Measurements from ENCODE around the gene EEPD1.

EEPD1 gene

GRCh38 chr7:36263095-36263484 lies 110.0 kb downstream of the EEPD1 start:
- no peak for DNase-seq

- DNase-seq, result no peak
These were observed 111.2 kb downstream of the EEPD1 start for GRCh38 chr7:36264123-36264801.

GRCh38 chr7:36264913-36265516 lies 112.0 kb downstream of the EEPD1 start:
- no peak for DNase-seq

- DNase-seq, result no peak
These were observed 112.6 kb downstream of the EEPD1 start for GRCh38 chr7:36265680-36266079.

- DNase-seq, result no peak
These were observed 113.1 kb downstream of the EEPD1 start for GRCh38 chr7:36266190-36266589.

- DNase-seq, result no peak
These were observed 113.6 kb downstream of the EEPD1 start for GRCh38 chr7:36266683-36267082.

GRCh38 chr7:36272211-36272566 lies 119.1 kb downstream of the EEPD1 start:
- DNase-seq, result no peak

GRCh38 chr7:36272567-36273269 lies 119.7 kb downstream of the EEPD1 start:
- DNase-seq, result no peak

GRCh38 chr7:36273836-36274235 lies 120.8 kb downstream of the EEPD1 start:
- DNase-seq, result no peak

- DNase-seq, result no peak
These were observed 122.8 kb downstream of the EEPD1 start for GRCh38 chr7:36275735-36276284.

GRCh38 chr7:36276428-36277248 lies 123.6 kb downstream of the EEPD1 start:
- DNase-seq, result no peak

GRCh38 chr7:36277249-36277542 lies 124.1 kb downstream of the EEPD1 start:
- no peak for DNase-seq

GRCh38 chr7:36278069-36278619 lies 125.1 kb downstream of the EEPD1 start:
- no peak for DNase-seq

- no peak for DNase-seq
These were observed 125.6 kb downstream of the EEPD1 start for GRCh38 chr7:36278620-36279172.

- no peak for DNase-seq
These were observed 126.3 kb downstream of the EEPD1 start for GRCh38 chr7:36279200-36279925.

- no peak for DNase-seq
These were observed 126.9 kb downstream of the EEPD1 start for GRCh38 chr7:36279926-36280315.

GRCh38 chr7:36280840-36281812 lies 128.1 kb downstream of the EEPD1 start:
- DNase-seq, result peak; percentile 15

- no peak for DNase-seq
These were observed 129.1 kb downstream of the EEPD1 start for GRCh38 chr7:36281945-36282717.

- no peak for DNase-seq
These were observed 130.1 kb downstream of the EEPD1 start for GRCh38 chr7:36283181-36283580.

GRCh38 chr7:36283711-36284130 lies 130.7 kb downstream of the EEPD1 start:
- DNase-seq, result peak; percentile 94

All from GDM1 (cell line).